GM18867 (cell line): ENCODE results near the gene IL6R.

ENCODE experiments used
- ATAC-seq: cut with Tn5 transposase; IDR thresholded peaks from one replicate; pipeline ENCODE4 v1.9.1; 2021; ENCODE audit warnings: mild to moderate bottlenecking, moderate library complexity; ENCODE audit not compliant: unreplicated experiment

Gene IL6R

DNA sequence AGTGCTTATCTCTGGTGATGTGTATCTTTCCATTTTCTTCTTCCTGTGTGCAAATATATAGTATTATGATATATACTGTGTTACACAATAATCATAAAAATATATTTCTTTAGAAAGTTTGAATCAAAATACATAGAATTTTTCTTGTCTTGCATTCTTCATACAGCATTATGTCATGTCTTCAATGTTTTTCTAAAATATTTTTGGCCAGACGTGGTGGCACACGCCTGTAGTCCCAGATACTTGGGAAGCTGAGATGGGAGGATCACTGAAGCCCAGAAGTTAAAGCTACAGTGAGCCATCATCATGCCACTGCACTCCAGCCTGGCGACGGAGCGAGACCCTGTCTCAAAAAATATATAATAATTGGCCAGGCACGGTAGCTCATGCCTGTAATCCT lies 41.6 kb downstream of the IL6R start:
- ATAC-seq: no peak

DNA sequence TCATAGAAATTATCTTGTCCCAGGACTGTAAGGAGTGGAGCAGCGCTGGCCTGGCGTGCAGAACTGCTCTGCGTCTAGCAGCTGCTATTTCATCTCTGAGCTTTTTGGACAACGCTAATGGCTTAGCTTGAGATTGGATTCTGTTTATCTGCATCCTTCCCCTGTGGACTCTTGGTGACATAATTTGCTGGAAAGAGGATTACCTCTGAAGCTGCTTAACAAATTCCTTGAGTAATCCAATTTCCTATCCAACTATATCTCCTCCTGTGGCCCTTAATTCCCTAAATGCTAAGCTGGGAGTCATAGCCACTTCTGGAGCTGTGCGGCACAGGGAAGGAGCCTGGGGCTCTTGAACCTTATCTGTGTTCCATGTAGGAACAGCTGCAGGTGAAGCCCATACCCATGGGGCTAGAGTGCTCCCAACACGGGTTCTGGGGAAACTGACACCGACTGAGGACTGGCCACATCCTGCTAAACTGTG lies 43.2 kb downstream of the IL6R start:
- no peak for ATAC-seq

DNA sequence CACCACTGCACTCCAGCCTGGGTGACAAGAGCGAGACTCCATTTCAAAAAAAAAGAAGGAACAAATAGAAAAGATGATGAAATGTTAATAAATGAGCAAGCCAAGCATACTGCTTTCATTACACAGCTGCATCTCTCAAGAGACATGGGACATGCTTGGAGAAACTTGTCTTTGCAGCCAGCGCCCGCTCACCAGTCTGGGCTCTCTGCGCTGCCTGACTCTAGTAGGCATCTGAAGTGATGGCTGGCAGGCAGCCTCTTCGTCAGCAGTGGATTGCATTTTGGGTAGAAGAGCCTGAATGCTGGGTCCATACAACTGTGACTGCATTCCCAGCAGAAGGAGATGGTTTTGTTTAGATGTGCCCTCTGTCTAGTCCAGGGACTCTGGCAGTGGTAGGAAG lies 48.0 kb downstream of the IL6R start:
- ATAC-seq: no peak

DNA sequence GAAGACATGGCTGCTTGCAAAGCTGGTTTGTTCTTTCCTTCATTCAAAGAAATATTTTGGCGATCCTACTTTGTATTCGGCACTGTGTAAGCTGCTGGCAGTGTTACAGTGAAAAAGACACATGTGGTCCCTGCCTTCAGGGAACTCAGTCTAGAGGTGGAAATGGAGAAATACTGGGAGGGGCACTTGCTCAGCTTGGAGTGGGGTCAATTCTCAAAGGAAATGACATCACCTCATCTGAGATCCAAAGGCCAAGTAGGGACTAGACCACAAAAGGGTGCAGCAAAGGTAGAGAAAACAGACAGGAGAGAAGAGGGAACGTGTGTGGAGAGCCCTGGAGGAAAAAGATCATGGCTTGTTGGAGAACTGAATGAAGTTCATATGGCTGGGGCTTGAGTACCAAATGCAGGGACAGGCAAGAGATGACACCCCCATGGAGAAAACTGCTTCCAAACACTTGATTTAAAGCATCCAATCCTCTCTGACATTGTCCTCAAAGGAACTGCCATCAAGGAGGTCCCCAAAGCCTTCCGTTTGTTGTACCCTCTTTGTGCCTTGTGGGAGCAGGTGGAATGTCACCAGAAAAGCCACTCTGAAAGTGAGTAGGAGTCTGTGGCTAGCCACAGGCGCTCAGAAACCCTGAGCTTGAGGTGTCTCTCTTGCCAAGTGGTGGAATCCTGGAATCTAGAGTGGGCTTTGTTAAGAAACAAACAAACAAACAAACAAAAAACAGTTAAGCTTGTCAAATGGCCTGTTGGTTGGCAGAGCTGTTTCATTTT lies 48.6 kb downstream of the IL6R start:
- no peak for ATAC-seq

DNA sequence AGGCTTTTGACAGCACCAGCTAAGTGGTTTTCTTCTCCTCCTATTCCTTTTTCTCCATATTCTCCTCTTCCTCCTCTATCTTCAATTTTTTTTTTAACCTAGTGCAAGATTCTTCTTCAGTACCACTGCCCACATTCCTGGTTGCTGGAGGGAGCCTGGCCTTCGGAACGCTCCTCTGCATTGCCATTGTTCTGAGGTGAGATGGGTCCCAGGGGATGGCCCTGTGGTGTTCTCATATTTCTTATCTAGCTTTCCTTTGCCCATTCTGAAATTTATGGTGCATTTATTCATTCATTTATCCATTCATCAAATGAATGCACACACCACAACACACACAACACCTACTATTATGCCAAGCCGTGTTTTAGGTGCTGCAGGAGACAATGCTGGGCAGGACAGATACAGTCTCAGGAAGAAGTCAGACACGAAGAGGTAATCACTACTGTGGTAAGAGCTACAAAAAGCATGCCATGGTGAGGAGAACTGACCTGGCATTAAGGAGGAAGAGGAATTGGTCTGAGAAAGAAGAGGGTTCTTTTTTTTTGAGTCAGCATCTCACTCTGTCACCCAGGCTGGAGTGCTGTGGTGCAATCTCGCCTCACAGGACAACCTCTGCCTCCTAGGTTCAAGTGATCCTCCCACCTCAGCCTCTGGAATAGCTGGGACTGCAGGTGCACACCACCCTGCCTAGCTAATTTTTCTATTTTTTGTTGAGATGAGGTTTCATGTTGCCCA lies 49.4 kb downstream of the IL6R start:
- no peak for ATAC-seq

DNA sequence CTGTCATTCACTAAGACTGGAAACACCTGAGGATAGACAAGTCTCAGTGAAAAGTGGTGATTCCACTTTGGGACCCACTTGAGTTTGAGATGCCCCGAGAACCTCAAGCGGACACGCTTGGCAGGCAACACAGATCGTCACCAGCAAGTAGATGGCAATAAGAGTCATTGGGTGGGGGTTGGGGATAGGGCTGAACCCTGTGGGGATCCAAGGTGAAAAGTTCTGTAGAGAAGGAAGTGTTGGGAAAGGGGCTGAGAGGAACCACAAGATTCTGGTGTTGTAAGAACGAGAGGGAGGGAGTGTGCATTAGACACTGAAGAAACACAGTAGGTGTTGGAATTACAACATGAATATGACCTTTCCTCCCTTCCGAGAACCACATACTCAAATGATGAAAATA lies 51.5 kb downstream of the IL6R start:
- ATAC-seq: no peak

DNA sequence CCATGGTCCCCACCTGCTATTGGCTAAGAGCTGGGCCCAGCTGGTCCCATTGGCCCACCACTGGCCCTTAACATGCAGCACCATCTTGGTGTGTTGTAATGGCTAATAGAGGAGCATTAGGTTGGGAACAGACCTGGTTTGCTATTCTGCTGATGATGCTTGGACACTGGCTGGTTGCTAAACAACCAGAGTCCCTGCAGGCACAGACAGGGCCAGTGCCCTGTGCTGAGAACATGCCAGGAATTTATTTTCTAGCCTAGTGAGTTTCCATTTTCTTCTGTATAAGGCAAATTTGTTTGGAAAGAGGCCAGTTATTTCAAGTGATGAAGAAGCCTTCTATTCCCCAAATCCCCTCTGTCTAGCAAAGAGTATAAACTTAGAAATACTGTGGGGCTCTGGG lies 53.9 kb downstream of the IL6R start:
- ATAC-seq: no peak

DNA sequence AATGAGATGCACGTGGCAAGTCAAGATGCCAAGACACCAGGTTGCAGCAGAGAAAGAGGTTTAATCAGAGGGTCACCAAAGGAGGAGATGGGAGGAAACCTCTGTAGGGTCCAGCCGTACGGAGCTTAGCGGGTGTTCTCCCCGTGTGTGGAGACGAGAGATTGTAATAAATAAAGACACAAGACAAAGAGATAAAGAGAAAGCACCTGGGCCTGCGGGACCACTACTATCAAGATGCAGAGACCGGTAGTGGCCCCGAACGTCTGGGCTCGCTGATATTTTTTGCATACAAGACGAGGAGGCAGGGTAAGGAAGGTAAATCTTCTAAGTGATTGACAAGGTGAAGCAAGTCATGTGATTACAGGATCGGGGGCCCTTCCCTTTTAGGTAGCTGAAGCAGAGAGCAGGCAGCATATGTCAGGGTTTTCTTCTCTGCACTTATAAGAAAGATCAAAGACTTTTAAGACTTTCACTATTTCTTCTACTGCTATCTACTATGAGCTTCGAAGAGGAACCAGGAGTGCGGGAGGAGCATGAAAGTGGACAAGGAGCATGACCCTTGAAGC lies 55.6 kb downstream of the IL6R start:
- no peak for ATAC-seq

DNA sequence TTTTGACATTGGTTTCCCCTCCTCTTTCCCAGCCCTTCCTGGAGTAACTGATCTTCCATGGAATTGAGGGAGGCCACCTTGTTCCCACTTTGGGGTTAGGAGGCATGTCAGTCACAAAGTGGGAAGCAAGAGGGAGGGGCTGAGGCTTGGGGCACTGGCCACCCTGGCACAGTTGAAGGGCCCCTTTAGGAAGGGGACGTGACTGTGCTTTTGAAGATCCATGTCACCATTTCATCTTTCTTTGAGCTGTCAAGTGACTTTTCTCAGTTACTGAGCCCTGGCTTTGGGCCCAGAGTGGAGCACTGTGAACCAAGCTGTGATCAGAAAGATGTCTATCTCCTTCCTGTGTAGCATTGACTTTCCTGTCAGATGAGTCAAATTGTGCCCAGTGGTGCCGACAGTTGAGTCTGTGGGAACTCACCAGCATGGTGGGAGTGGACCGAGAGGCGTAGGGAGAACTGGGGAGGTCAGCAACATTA lies 58.4 kb downstream of the IL6R start:
- ATAC-seq: no peak

DNA sequence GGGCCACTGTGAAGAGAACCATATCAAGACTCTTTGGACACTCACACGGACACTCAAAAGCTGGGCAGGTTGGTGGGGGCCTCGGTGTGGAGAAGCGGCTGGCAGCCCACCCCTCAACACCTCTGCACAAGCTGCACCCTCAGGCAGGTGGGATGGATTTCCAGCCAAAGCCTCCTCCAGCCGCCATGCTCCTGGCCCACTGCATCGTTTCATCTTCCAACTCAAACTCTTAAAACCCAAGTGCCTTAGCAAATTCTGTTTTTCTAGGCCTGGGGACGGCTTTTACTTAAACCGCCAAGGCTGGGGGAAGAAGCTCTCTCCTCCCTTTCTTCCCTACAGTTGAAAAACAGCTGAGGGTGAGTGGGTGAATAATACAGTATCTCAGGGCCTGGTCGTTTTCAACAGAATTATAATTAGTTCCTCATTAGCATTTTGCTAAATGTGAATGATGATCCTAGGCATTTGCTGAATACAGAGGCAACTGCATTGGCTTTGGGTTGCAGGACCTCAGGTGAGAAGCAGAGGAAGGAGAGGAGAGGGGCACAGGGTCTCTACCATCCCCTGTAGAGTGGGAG lies 60.6 kb downstream of the IL6R start:
- ATAC-seq: no peak

DNA sequence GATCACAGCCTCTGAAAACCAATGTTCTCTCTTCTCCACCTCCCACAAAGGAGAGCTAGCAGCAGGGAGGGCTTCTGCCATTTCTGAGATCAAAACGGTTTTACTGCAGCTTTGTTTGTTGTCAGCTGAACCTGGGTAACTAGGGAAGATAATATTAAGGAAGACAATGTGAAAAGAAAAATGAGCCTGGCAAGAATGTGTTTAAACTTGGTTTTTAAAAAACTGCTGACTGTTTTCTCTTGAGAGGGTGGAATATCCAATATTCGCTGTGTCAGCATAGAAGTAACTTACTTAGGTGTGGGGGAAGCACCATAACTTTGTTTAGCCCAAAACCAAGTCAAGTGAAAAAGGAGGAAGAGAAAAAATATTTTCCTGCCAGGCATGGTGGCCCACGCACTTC lies 61.1 kb downstream of the IL6R start:
- ATAC-seq: no peak

DNA sequence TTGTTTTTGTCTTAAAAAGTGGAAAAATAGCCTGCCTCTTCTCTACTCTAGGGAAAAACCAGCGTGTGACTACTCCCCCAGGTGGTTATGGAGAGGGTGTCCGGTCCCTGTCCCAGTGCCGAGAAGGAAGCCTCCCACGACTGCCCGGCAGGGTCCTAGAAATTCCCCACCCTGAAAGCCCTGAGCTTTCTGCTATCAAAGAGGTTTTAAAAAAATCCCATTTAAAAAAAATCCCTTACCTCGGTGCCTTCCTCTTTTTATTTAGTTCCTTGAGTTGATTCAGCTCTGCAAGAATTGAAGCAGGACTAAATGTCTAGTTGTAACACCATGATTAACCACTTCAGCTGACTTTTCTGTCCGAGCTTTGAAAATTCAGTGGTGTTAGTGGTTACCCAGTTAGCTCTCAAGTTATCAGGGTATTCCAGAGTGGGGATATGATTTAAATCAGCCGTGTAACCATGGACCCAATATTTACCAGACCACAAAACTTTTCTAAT lies 61.8 kb downstream of the IL6R start:
- ATAC-seq: no peak

DNA sequence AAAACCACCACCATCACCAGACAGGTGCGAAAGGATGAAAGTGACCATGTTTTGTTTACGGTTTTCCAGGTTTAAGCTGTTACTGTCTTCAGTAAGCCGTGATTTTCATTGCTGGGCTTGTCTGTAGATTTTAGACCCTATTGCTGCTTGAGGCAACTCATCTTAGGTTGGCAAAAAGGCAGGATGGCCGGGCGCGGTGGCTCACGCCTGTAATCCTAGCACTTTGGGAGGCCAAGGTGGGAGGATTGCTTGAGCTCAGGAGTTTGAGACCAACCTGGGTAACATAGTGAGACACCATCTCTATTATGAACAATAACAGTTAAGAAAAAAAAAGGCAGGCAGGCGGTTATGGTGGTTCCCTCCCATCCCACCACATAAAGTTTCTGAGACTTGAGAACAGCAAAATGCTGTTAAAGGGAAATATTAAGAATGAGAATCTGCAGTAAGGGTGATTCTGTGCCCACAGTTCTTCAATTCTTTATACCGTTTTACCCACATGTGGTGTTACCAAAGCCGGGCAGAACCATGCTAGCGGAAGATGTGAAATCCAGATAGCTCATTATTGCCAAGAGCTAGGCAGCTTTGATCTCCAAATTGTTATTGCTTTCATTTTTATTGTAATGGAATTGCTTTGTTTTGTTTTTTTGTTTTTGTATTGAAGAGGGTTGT lies 62.4 kb downstream of the IL6R start:
- no peak for ATAC-seq

DNA sequence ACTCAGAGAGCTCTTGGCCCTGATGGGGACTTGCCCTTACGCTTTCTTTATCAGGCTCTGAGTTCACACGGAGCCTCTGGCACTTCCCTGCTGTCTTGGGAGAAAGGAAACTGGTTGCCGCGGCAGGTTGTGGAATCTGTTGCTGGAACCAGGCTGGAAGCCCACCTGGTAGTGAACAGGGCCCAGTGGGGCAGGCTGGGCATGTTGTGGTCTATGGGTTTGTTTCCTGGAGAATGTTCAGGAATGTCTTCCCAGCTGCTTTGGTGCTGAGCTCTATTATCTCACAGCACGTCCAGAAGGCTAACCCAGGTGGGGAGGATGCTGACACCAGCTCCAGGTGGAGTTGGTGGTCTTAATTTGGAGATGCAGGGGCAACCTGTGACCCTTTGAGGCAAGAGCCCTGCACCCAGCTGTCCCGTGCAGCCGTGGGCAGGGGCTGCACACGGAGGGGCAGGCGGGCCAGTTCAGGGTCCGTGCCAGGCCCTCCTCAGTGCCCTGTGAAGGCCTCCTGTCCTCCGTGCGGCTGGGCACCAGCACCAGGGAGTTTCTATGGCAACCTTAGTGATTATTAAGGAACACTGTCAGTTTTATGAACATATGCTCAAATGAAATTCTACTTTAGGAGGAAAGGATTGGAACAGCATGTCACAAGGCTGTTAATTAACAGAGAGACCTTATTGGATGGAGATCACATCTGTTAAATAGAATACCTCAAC lies 63.5 kb downstream of the IL6R start:
- ATAC-seq: no peak

DNA sequence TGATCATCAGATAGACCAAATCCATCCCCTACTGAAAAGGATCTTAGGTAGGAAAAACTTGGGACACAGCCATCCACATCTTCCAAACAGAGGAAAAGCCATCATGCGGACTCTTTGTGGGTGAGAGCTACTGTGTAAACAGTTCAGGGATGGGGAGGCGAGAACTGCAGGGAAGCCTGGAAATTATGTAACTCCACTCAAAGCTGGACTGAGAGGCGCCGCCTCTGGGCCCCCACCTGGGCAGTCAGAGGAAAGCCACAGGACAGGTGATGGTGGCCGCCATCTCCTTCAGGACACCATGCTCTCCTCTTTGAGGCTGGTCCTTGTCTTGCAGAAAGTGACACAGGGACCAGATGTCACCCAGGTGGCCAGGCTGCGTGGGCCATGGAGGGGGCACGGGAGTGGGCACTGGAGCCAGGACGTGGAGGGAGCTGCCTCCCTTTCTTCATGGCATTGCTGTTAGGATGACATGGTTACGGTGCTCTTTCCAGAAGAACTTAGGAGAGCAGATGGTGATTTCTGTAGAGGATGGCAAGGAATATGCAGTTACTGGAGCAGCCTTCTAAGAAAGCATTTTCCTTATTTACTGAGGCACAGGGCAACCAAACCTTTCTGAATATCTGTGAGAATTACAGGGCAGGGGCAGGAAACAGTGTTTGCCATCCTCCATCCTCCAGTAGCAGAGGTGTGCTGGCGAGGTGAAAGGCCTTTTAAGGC lies 64.9 kb downstream of the IL6R start:
- no peak for ATAC-seq

DNA sequence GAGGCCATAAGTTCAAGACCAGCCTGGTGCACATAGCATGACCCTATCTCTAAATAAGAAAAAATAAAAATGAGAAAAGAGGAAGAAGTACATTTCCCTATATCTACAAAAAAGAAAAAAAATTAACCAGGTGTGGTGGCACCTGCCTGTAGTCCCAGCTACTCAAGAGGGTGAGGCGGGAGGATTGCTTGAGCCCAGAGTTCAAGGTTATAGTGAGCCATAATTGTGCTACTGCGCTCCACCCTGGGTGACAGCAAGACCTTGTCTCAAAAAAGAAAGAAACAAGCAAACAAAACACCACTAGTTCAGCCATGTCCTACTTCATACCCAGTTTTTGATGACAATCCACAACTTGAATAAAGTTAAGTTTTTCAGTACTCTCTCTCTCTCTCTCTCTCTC lies 66.2 kb downstream of the IL6R start:
- no peak for ATAC-seq

DNA sequence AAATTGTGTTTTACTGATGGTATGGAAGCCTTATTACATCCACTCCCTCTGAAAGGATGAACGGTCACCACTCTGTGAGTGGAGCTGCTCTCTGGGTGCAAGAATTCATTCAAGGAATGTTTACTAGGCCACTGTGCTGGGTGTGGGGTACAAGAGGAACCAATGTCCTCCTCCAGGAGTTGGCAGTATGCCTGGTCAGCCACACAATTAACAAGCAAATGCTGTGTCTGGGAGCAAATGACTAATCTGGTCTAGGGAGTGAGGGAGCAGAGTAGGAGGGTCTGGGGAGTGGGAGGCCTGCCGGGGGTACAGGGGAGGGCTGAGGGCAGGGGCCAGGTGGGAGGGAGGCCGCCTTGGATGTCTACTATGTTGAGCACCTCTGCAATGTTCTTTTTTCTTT lies 69.7 kb downstream of the IL6R start:
- no peak for ATAC-seq

DNA sequence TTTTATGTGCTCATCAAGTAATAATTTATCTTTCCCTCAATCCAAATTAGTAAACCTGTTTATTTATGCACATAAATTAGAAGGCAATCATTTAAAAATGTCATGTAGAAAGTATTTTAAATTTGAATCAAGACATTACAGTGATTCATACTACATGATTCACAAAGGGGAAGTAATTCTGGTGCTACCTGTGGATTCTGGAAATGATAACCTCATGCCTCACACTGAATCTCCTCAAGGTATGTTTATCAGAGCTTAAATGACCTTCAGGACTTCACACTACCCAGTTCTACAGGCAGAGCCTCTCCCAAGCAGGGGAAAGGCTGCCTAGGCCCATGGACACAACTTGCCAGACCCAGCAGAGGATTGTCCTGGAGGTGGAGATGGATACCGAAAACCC lies 71.6 kb downstream of the IL6R start:
- ATAC-seq: no peak

DNA sequence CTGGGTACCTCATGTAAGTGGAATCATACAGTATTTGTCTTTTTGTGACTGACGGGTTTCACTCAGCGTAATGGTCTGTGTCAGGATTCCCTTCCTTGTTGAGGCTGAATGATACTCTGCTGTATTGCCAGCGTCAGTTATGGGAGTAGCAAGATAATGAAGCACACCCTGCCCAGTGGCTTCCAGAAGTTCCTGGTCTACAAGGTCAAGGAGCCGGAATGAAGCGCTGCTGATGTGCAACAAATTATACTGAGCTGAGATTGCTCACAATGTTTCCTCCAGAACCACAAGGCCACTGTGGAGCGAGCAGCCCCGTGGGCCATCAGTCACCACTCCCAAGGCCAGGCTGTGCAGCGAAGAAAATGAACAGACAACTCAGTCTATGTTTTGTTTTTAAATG lies 72.9 kb downstream of the IL6R start:
- no peak for ATAC-seq

DNA sequence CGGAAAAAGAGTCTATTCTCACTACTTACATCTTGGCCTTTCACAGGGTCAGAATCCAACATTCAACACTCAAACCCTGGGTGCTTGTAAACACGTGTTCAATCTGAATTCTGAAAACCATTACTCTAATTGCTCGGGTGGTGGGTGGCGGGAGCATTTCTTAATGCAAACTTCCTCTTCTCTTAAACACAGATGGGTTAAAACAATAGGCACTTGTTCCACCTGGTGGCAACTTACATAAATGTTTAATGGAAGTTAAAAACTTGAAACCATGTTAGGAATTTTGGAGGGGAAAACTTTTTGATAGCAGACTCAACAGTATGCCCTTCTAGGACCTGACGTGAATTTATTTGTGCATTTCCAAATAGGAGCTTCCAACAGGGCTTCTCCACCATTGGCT lies 73.5 kb downstream of the IL6R start:
- ATAC-seq: no peak
